ENCODE data around the gene USP2.
A peak's percentile ranks its signal among the peaks of the same experiment; 100 is the strongest.

Gene USP2

DNA sequence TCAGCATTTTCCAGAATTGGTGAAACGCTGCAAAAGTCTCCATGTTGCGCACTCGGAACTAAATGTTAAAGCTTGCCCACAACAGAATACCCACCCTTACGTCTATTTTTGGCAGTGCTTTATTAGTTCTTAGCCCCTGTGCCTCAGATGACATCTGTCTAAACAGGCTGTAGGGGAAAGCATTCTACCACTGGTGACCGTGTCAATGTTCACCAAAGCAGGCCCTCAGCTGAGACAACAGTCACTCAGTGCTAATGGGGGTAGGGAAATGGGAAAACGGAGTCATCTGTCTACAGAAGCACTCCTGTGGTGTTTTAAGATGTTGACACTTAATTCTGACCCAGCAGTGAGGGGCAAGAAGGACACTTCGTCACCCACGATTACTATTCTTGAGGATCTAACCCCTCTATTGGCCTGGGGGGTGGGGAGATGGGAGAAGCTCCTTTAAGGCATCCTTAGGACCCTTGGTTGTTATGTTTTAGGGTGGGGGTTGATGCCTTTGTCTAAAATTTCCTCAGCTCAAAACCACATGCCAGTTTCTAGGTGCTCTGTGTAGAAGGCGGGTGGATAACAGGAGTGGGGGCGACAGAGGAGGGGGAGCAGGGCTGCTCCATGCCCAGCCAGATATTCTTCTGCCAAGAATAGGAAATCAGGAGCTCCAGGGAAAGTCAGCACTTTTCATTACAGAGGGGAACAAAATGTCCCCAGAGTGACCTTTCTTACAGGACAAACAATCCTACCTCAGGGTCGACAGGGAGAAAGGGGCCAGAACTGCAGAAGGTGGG, 19.4 kb downstream of the USP2 start:
- DNase-seq, result no peak

DNA sequence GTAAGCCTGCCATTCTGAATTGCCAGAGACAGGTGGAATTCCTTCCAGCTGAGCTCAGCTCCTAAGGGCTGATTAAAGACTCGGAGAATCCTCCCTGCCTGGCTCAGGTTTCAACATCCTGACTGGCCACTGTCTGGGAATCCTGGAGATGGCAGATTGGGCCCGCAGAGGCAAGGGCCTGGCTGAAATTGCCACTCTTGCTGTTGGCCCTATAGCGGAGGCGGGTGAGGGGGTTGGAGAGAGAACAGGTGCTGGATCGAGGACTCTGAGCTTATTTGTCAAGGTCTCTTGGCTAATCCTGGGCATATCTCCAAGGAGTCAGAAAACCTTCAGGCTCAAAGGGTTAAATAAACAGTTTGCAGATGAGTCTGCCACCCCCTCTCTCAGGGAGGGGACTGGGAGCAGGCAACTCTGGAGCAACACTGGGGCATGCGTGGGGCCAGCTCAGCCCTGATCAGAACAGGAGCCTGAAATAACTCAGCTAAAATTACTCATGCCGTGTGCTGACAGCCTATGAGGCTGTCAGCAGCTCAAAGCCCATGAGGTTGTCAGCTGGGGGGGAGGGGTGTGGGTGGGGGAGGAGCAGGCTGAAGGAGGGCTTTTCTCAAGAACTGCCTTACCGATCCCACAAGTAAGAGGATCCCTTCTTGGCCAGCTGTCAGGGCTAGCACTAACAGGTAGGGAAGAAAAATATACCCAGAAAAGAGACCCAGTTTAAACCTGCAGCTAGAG, 20.3 kb downstream of the USP2 start:
- DNase-seq, result peak; percentile 60

DNA sequence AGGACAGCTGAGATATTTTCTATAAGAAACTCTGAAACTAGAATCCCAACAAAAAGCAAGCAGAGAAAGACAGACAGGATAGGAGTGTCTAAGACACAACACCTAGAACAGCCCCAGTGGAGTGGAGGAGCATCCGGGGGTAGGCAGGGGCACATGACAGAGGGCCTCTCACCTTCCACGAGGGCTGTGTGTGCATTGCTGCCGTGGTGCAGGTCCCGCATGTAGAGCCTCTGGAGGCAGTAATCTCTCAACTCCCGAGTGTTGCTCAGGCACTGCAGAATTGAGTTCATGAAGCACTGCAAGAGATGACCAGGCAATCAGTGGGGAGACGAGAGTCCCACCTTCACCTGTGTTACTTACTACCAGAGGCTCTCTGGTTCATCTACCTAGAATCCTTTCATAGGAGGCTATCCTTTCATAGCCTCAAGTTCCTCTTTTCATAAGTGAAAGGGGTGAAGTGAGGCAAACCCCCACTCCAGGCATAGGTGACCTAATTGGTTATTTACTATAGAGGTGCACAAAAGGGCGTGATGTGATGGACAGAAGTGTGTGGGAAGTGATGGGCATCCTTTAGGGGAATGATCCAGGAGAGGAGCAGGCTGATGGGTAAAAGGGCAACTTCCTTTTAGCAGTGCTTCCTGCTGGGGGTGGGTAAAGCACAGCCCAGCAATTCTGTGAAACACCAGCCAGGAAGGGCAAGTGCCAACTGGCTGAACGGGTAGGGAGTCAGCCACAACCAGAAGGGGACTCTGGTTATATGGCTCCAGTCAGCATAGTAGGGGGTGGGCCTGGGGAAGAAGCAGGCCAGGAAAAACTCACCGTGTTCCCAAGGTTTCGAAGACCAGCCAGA, 21.9 kb downstream of the USP2 start:
- DNase-seq, result no peak

DNA sequence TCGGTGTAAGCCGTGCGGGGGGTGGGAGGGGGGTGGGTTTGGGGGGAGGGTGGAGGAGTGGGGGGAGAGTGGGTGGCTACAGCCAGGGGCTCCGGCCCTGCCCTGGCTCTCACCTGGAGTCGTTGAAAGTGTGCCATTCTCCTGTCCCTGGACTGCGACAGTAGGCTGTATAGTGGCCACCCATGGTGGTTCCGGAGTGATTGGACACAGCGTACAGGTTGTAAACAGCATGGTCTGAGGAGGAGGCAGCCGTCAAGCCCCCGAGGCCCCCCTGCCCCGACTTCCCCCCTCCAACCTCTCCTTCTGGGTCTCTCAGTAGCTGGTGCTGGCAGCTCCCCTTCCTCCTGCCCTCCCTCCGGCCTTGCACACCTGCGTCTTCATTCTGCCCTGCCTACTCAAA, 24.4 kb downstream of the USP2 start:
- DNase-seq, result no peak

DNA sequence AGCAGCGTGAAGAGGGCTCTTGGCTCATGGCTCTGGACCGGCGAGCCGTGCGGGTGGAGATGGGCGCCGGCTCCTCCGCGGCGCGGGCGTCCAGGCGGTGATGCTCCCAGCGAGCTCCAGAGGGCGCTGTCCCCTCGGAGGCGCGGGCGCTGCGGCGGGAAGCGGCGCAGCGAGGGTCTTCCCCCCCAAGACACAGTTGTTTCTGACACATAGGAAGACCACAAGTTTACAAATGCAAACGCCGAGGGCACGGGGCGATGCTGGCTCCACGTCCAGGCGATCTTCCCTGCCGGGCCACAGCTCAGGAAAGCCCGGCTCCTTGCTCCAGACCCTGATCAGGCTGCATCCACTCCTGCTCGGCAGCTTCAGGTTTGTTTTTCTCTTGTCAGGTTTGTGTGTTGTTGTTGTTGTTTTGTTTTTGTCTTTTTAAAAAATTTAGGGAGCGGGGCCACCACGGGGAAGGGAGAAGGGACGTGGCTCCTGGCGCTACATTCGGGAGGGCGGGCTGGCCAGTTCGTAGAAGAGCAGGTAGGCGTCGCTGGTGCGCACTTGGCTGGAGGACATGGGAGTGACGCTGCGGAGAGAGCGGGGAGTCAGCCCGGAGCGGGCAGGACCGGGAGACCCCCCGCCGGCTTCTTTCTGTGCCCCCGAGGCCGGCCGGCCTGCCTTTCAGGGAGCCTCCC, 25.0 kb downstream of the USP2 start:
- peak; percentile 74 for DNase-seq

DNA sequence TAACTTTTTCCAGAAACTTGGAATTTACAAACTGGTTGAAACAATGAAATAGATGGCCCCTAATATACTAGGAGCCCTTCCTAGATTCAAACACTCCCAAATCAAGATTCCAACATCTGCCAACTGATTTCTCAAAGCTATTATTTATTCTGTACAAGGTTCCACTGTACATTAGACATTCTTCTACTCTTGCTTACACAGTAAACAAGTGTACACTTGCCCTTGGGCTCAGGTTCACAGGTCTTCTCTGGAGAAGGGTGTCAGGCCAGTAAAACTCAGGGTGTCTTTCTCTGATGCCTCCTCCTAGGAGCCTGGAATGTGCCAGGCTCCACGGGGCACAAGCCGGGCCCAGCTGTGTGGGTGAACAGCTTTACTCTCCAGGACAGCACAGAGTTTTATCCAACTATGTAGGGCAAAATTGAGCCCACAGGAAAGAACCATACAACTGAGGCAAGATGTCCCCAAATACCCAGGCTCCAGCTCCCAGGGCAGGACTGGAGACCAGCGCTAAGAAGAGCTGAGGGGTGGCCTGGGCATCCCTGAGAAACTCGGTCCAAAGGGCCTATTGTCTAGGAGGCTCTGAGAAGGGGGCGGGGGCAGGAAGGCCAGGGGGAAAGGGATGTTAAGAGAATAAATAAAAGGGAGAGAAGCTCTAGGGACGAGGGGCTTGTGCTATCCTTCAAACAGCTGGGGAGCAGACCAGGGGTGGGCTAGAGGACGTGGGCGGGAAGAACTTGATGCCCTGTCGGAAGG, 26.2 kb downstream of the USP2 start:
- DNase-seq, result no peak

DNA sequence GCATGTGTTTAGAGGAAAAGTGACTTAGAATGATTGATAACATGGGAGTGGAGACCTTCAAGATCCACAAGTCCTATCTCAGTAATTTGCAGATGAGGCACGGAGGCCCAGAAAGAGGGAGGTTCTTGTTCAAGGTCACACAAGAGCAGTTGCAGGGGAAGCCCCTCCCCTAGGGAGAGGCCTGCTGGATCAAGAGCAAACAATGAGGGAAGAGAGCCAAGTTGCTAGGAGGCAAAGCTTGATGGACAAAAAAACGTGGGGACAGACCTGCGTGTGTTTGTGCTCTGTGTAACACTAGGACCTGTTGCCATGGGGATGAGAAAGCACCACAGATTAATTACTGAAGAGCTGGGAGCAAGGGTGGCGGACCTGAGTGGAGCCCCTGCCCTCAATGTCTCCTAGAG, 28.6 kb downstream of the USP2 start:
- no peak for DNase-seq

DNA sequence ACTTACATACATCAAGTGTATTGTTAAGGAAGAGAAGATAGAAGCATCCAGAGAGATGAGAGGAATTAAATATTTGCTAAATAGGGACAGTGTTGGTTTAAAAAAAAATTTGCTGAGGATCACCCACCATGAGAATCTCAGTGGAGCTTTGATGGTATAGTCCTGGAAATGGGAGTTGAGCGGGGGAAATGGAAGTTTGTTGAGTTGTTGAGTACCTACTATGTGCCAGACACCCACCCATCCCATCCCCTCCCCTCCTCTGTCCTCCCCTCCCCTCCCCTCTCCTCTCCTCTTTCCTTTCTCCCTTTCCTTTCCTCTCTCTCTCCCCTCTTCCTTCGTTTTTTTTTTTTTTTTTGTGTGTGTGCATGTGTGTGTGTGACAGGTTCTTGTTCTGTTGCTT, 30.3 kb downstream of the USP2 start:
- DNase-seq, result no peak

DNA sequence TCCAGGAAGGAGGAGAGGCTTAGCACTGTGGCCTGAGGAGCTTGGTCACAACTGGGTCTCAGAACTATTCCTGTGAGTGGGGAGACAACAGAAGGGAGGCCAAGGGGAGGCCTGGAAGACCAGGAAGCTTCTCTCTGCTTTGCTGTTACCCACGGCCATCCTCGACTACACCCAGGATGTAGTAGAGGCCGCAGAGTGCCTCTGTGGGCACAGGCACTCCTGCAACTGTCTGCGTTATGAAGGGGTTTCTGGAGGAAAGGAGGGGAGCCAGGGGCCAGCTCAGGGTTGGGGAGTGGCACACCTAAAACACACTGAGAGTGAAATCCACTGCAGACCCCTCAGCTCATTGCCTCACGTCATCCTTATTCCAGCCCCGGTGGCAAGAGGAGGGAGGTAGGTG, 31.2 kb downstream of the USP2 start:
- DNase-seq, result no peak

DNA sequence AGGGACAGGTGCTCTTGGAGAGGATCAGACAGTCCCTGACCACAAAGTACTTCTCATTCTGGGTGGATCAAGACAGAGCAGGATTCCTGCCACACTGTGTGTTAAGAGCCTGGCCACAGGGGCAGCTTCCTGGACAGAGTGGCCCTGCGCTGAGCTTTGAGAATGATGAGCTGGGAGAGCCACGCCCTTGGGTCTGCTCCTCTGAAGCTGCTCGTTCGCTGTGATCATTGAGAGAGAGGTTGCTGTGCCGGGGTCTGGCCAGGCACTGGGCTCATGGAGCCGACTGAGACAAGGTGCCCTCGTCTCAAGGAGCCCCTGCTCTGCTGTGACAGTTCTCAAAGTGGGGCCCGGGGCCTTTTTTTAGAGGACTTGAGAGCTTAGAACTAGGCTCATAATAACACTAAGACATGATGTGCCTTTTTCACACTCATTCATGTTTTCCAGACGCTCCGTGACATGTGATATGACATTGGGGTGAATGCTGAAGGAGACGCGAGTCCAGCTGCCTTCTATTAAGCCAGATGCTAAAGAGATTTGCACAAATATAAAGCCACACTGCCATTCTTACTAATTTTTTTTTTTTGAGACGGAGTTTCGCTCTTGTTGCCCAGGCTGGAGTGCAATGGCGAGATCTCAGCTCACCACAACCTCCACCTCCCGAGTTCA, 33.4 kb downstream of the USP2 start:
- DNase-seq, result no peak

DNA sequence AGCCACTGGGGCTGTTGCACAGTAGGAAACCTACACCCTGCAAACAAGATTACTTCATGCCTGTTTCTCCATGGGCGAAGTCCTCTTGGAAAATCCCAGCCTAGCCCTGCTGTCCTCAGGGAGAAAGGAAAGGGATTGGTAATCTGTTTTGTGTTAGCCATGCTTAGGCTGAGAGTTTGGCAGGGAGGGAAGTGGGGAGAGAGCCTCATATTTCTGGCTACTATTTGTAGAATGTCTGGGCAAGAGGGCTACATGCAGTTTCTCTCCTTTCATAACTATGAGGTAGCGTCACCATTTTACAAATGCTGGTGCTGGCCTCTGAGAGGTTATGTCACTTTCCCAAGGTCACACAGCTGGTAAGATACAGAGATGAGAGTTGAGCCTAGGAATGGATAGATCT, 34.2 kb downstream of the USP2 start:
- DNase-seq, result no peak

DNA sequence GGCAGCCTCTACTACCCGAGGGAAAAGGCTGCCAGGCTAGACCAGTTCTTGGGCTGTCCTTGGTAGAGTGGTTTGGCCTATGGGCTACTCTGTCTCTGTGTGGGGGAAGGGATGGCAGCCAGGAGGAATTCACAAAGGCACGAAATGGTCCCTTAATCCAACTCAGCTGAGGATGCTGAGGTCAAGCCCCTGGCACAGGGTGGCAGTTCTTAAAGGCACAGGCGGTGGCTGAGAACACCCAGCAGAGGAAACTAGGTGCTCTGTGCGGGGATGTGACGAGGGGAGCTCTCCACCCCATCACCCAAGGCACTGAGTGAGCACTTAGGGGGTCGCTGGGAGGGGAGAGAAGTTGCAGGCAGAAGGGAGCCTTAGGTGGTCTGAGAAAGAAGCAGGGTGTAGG, 34.9 kb downstream of the USP2 start, which contains the start of gene MFRP:
MFRP (minus strand) TSS at position 101 of the 400 bp plus-strand sequence. CDS start 192 bp downstream, outside the sequence.
- DNase-seq, result no peak

DNA sequence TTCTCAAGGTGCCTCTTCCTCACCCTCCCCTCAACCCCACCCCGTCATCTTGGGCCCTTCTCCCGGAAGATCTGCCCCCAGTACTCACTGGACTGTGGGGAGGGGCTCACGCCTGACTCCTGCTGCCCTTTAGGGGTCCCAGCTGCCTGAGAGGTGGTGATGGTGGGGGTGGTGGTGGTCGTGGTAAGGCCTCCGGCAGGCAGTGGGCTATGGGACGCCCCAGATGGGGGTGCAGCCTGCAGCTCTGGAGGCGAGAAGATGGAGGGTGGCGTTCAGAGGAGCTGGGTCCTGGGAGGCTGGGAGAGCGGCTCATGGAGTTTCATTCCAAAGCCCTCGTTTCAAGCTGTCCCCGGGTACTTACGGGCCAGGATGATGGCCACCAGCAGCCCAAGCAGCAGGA, 35.8 kb downstream of the USP2 start:
- DNase-seq, result no peak

DNA sequence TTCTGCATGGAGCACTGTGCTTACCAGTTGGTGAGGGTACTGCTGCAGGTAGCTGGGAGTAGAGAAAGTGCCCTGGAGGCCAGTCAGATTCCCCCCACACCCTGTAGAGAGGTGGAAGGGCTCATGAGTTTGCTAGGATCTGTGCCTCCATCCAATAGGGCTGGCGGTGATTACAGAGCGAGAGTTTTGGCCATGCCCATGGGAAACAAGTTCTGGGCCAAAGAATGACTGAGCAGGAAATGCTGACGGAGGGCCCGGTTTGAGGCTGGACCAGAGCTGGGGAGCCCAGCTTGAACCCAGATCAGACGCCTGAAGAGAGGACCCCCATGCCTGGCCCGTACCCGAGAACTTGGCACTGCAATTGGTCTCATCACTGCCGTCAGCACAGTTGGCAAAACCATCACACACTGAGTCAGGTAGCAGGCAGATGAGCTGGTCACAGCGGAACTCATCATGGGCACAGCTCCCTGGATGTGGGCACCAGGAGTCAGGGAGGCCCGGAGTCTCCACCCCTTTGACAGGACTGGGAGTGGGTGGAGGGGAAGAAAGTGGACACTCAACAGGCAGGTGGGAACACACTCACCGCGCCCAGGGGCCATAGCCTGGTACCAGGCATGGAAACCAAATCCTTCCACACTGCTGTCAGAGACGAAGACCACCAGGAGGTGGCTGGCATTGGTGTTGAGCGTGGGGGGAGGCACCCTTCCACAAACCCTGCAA, 37.0 kb downstream of the USP2 start:
- DNase-seq, result no peak

DNA sequence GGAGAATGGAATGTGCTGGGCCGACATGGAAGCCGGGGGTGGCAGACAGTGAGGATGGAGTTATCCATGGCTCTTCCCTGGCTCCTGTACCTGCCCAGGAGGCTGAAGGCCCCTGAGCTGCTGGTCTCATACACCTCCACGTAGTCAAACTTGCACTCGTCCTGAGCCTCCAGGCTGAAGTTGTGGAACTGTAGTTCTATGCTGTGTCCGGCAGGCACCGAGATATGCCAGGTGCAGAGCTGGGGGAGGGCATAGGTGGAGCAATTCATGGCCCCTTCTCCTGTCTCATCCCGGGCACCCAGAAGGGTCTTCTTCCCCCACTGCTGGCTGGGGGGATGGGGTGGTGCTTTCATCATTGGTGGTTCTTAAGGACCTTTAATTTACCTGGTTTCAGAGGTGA, 37.8 kb downstream of the USP2 start:
- no peak for DNase-seq

DNA sequence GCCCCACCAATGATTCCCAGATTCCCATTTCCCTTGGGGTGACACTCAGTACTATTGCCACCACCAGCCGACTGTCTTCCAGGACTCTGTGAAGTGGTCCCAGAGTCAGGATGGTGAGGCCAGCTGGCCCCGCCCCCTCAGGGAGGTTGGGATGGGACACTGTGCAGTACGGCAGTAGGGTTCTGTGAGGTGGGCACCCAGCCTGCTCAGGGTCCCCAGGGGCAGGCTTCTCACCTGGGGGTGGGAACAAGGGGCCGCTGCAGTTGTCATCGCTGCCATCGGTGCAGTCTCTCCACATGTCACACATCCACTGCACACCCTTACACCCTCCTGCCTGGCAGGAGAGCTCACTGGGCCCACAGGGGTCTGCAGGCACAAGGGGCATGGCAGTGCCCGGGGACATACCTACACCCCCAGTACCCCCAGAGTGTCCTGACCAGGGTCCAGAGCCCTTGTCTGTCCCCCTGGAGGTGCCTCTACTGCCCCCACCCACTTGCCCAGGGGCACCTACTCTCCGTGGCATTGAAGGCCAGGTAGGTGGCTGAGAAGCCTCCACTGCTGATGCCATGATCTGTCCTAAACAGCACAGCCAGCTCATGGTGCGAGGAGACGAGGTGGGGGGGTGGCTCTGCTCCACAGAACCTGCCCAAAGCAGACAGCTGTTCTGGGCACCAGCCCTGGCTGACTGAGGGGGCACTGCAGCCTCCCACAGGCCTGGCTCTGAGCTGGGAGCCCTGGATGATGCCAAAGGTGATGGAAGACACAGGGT, 38.9 kb downstream of the USP2 start:
- no peak for DNase-seq

DNA sequence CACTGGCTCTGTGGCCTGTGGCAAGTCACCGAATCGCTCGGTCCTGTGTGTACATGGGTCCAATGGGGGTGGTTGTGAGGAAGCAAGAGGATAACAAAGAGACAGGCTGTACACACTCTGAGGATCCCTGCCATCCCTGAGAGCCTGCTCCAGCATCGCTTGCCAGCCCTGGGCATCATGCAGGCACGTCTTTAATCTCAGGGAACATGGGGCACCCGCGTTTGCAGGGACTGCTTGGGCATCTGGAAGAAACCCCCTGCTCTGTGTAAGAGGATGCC, 39.5 kb downstream of the USP2 start:
- no peak for DNase-seq

DNA sequence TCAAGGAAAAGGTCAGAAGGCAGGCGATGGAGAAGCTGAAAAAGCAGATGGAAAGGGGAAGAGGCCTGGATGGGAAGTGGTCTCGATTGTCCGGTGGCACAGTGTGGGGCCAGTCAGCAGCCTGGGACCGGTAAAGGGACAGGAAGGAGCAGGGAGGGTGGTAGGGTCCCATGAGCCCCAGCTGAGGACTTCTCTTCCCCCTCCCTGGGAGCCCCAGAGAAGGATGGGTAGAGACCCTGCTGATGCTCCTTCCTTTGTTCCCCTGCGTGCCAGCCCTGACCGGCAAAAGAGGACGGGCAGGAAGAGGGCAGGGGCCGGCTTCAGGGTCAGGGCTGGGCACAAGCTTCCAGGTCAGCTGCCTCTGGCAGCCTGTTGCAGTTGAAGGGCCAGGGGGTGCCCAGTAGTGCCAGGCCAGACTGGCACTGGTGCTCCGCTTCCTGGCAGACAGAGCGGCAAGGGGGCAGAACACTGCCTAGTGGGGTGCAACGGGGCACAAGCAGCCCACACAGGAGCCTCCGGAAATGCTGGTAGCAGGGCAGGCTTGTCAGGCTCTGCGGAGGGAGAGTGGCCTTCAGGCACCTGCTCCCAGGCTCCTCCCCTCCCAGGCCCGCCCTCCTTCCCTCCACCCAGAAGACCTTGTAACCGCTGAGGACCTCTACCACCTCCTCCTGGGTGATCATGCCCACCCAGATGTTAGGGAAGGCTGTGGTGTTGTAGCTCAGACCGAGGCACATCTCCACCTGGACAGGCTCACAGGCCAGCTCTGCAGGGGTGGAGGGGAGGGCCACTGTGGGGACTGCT, 40.1 kb downstream of the USP2 start:
- no peak for DNase-seq
